Naive B cell (primary cell): Measurements from ENCODE around the gene ZNF827. TPM values are rescaled to one million over a fixed set of nuclear protein-coding genes. Genes with fewer than 3 reads are reported as not detected.

Source experiments
- ATAC-seq, 2 donors: fragments of 150-1000 bp; cut with Tn5 transposase; 2 replicates each; pipeline ENCODE4 v1.10.0; 2021; ENCODE audit warnings: low read depth in 2 of 2, mild to moderate bottlenecking in 2 of 2, moderate library complexity in 2 of 2
- DNase-seq: peaks from one replicate; pipeline ENCODE4 v3.0.0; 2022
- H3K27ac Mint-ChIP-seq, 6 donors: one replicate each; pipeline ENCODE4 v1.8.0; 2020 to 2022; ENCODE audit warnings: mild to moderate bottlenecking in 6 of 6, mixed read lengths in 6 of 6, moderate library complexity in 5 of 6, inconsistent platforms in 2 of 6
- H3K27me3 Mint-ChIP-seq, 3 donors: one replicate each; pipeline ENCODE4 v1.8.0; 2021 to 2022; ENCODE audit warnings: mixed read lengths in 3 of 3, mild to moderate bottlenecking in 1 of 3
- H3K36me3 Mint-ChIP-seq, 2 donors: one replicate each; pipeline ENCODE4 v1.8.0; 2020 to 2022; ENCODE audit warnings: mixed read lengths in 2 of 2, inconsistent platforms in 1 of 2, mild to moderate bottlenecking in 1 of 2
- H3K4me1 Mint-ChIP-seq, 3 donors: one replicate each; pipeline ENCODE4 v1.8.0; 2020 to 2022; ENCODE audit warnings: mixed read lengths in 3 of 3, inconsistent platforms in 1 of 3, mild to moderate bottlenecking in 1 of 3, moderate library complexity in 1 of 3
- H3K4me3 Mint-ChIP-seq, 8 donors: one replicate each; pipeline ENCODE4 v1.8.0; 2020 to 2022; ENCODE audit warnings: mild to moderate bottlenecking in 8 of 8, mixed read lengths in 8 of 8, moderate library complexity in 8 of 8, inconsistent platforms in 2 of 8
- H3K9me3 Mint-ChIP-seq, 7 donors: one replicate each; pipeline ENCODE4 v1.8.0; 2020 to 2022; ENCODE audit warnings: mixed read lengths in 7 of 7, mild to moderate bottlenecking in 5 of 7, inconsistent platforms in 2 of 7, moderate library complexity in 1 of 7
- polyA plus RNA-seq, 6 donors: library from polyadenylated mRNA; unstranded; fragments of 300-500 nt; fragmentation: Illumina TruSeq; gene quantifications; one replicate each; pipeline ENCODE4 v1.2.3, GENCODE V29; 2021; ENCODE audit warnings: low read depth in 6 of 6

The ZNF827 gene, protein sequence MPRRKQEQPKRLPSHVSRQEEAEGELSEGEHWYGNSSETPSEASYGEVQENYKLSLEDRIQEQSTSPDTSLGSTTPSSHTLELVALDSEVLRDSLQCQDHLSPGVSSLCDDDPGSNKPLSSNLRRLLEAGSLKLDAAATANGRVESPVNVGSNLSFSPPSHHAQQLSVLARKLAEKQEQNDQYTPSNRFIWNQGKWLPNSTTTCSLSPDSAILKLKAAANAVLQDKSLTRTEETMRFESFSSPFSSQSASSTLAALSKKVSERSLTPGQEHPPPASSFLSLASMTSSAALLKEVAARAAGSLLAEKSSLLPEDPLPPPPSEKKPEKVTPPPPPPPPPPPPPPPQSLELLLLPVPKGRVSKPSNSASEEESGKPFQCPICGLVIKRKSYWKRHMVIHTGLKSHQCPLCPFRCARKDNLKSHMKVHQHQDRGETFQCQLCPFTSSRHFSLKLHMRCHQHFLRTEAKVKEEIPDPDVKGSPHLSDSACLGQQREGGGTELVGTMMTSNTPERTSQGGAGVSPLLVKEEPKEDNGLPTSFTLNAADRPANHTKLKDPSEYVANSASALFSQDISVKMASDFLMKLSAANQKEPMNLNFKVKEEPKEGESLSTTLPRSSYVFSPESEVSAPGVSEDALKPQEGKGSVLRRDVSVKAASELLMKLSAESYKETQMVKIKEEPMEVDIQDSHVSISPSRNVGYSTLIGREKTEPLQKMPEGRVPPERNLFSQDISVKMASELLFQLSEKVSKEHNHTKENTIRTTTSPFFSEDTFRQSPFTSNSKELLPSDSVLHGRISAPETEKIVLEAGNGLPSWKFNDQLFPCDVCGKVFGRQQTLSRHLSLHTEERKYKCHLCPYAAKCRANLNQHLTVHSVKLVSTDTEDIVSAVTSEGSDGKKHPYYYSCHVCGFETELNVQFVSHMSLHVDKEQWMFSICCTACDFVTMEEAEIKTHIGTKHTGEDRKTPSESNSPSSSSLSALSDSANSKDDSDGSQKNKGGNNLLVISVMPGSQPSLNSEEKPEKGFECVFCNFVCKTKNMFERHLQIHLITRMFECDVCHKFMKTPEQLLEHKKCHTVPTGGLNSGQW
- polyA plus RNA-seq, result 1 to 10 TPM; 2.3 to 6.2 (median 4.2) TPM

DNA sequence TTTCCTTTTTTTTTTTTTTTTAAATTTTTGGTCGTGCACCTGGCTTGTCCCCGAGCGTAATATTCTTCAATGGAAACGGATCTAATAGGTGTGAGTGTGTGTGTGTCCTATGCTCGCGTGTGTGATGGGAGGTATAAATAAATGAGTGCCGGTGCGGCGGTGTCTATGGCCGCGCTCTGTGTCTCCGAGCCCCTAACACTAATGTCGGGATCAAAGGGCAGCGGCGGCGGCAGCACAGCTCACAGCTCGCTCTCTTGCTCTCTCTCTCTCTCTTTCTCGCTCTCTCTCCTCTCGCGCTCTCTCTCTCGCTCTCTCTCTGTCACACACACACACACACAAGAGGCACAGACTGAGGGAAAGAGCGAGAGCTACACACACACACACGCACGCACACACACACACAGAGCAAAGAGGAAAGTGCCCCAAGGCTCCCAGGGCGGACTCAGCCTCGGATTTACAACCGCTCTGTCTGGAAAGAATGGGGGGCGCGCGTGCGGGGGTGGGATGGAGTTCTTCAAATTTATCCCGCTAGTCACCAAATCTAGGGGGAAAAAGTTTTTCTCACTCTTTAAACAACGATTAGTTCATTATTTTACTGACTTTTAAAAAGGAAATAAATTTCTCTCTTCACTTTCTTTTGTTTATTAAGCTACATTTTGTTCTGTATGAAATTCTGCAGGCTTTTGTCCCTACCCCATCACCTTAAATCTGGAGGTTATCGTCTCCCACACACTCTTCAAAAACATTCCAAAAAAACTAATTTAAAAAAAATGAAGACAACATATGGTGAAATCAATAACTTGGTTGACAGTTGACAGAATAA lies at the start of gene ZNF827:
Gene ZNF827 (minus strand): TSS at position 206 of the 823 bp plus-strand sequence. CDS start 416 bp downstream, outside the sequence.
- H3K9me3 Mint-ChIP-seq, result peaks cover 0 to 2% (median 0%) of the 10 kb centered on the region in 7 donors
- H3K4me1 Mint-ChIP-seq, result peaks cover 28 to 36% (median 31%) of the 10 kb centered on the region in 3 donors
- DNase-seq (peak; percentile 64), ATAC-seq (peak; percentile 49)
- peak within 1 kb of the TSS; percentile 87 to 99 (median 96) for H3K27ac Mint-ChIP-seq
- no peaks in the 10 kb centered on the region for H3K27me3 Mint-ChIP-seq
- peak within 1 kb of the TSS; percentile 89 to 98 (median 96) for H3K4me3 Mint-ChIP-seq
- H3K36me3 Mint-ChIP-seq, result no peaks in the 10 kb centered on the region

DNA sequence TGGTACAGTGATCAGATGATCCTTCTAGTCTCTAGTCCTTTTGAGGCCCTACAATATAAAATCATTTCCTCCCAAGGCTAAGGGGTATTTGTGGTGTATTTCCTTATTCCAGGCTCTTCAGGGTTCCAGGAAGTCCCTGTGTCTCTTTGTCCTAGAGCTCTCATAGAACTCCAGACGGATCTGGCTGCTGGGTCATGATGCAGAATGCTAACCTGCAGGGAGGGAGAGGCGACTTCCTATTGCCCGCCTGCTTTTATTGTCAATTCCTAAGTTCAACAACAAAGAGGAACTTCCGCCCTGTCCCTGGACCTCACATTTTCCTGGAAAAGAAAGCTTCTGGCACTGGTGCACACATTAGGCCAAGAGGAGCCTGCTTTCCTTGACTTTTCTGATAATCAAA lies 45.9 kb upstream of the ZNF827 start:
- no peak for ATAC-seq
- Mint-ChIP-seq H3K27ac (no peak overlapping the region), H3K9me3 (no peaks in the 10 kb centered on the region)

DNA sequence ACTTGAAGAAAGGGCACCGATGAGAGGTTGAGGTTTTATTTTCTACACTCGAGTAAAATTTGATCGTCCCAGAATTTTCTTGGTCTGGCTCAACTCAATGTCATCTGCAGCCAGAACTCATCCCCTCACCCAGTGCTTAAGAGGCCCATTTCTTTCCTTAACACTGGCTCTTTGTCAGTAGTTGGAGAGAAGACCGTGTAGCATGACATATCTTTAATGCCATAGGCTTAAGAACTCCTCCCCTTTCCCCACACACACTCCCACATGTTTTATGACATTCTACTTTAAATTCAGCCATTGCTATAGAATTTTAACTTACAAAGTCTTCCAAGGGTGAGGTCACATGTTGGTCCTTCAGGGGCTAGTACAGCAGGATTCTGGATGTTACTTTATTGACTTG lies 44.2 kb upstream of the ZNF827 start:
- ATAC-seq (no peak), DNase-seq (no peak)
- H3K9me3 Mint-ChIP-seq, result no peaks in the 10 kb centered on the region
- peaks cover 6 to 16% (median 7%) of the 10 kb centered on the region in 3 donors for H3K27me3 Mint-ChIP-seq
- H3K4me3 Mint-ChIP-seq, result no peak overlapping the region
- H3K36me3 Mint-ChIP-seq, result no peaks in the 10 kb centered on the region
- H3K4me1 Mint-ChIP-seq, result no peaks in the 10 kb centered on the region
- H3K27ac Mint-ChIP-seq, result no peak overlapping the region

More for the DNA sequence above, 45.9 kb upstream of the ZNF827 start:
- DNase-seq, result no peak
- H3K36me3 Mint-ChIP-seq, result no peaks in the 10 kb centered on the region
- peaks cover 6 to 12% (median 7%) of the 10 kb centered on the region in 3 donors for H3K27me3 Mint-ChIP-seq
- H3K4me3 Mint-ChIP-seq, result no peak overlapping the region
- no peaks in the 10 kb centered on the region for H3K4me1 Mint-ChIP-seq

DNA sequence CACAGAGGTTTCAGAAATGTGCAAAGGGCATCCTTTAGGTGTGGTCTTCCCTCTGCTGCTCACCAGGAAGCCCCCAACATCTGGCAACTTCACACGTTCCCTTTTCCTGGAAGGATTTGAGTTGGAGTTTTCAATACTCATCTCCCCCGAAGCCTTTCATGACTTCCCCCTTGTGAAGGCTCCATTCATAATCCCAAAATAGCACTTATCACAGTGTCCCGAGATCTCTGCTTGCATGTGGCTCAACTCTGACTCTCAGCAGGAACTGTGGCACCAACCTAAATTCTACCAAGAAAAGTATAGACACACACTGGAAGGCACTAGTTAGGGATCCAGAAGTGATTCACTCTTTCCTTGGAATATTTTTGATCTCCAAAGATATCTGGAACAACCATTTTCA lies 40.5 kb upstream of the ZNF827 start:
- Mint-ChIP-seq H3K4me1 (no peaks in the 10 kb centered on the region), H3K27ac (peak overlapping the region in 1 of 6 donors; percentile 0), H3K36me3 (no peaks in the 10 kb centered on the region), H3K9me3 (peaks cover 0 to 4% (median 0%) of the 10 kb centered on the region in 7 donors), H3K4me3 (no peak overlapping the region), H3K27me3 (peaks cover 6 to 16% (median 7%) of the 10 kb centered on the region in 3 donors)
- DNase-seq (no peak), ATAC-seq (no peak)

DNA sequence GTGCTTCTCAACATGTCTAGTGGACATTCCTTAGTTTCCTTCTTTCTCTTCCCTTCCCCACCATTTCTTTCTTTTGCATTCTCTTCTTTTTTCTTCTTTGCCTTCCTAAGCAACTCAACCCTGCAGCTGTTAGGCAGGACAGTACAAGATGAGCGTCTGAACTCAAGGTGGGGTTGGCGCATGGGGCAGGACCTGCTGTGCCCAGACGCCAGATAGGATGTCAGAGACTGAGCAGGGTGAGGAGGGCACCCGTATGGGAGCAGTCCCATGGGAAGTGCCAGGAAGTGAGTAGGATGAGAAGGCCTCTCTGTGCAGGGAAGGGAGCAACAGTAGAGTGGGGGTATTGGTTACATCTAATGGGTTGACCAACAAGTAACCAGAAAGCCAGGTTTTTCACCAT lies 38.1 kb upstream of the ZNF827 start:
- ATAC-seq, result no peak

DNA sequence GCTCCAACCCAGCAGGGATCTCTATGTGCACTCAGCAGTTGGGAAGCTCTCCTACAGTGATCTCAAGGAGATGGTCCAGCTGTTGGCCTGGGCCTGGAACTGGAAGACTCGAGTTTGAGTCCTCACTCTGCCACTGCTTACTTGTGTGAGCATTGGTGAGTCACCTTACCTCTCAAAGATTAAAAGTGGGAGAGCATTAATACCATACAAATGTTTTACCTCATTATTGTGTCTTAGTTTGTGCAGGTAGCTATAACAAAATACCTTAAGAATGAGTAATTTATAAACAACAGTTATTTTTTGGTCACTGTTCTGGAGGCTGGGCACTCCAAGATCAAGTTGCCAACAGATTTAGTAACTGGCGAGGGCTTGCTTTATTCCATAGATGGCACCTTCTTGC lies 21.4 kb upstream of the ZNF827 start:
- ATAC-seq, result no peak
- no peak overlapping the region for H3K27ac Mint-ChIP-seq

More for the DNA sequence above, 38.1 kb upstream of the ZNF827 start:
- Mint-ChIP-seq H3K4me3 (peak overlapping the region in 1 of 8 donors; percentile 54), H3K9me3 (peaks cover 0 to 4% (median 0%) of the 10 kb centered on the region in 7 donors), H3K27me3 (peaks cover 2 to 25% (median 16%) of the 10 kb centered on the region in 3 donors), H3K36me3 (no peaks in the 10 kb centered on the region), H3K4me1 (no peaks in the 10 kb centered on the region), H3K27ac (no peak overlapping the region)
- DNase-seq, result no peak

DNA sequence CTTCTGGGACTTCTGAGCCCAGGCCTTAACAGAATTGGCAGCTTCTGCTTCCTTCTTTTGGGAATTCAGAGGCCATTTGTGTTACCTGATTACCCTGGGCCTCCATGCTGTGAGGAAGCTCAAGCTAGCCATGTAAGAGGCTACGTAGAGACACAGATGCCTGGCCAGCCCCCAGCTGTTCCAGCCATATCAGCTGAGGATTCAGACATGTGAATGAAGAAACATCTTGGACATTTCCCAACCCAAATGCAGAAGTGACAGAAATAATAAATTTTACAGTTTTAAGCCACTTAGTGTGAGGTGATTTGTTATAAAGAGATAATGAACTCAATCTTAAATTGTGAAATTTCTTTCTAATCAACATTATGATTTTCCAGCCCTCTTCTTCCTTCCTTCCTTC lies 18.7 kb upstream of the ZNF827 start:
- no peak for DNase-seq
- Mint-ChIP-seq H3K4me1 (peaks cover 14 to 21% (median 16%) of the 10 kb centered on the region in 3 donors), H3K4me3 (no peak overlapping the region), H3K27me3 (peaks cover 0 to 17% (median 13%) of the 10 kb centered on the region in 3 donors), H3K27ac (no peak overlapping the region), H3K36me3 (peaks cover 0 to 12% of the 10 kb centered on the region in 2 donors), H3K9me3 (peaks cover 0 to 4% (median 0%) of the 10 kb centered on the region in 7 donors)
- no peak for ATAC-seq

More for the DNA sequence above, 21.4 kb upstream of the ZNF827 start:
- Mint-ChIP-seq H3K36me3 (peaks cover 0 to 14% of the 10 kb centered on the region in 2 donors), H3K4me1 (peaks cover 14 to 21% (median 16%) of the 10 kb centered on the region in 3 donors), H3K9me3 (peaks cover 0 to 12% (median 7%) of the 10 kb centered on the region in 7 donors), H3K27me3 (peaks cover 3 to 9% (median 5%) of the 10 kb centered on the region in 3 donors), H3K4me3 (no peak overlapping the region)
- no peak for DNase-seq

DNA sequence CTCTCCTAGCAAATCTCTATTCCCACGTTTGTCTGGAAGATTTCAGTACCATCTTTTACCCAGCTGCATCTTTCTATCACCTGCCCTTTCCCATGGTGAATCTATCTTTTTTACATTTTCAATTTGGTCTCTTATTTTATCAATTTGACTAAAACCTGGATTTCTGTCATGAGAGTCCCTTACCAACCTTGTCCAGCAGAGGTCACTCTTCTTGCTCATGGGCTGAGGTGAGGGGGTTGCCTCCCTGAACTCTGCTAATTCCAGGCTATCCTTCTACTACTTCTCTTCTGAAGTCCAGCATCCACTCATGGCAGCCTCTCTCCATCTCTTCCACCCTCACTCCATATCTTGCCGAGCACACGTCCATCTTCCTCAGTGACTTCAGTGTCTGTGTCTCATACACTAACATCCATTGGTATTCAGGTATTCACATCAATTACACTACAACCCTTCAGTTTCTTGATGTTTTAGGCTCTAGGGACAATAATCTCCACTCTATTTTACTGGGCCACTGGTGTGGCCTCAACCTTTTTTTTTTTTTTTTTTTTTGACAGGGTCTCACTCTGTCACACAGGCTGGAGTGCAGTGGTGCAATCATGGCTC lies 17.8 kb upstream of the ZNF827 start:
- Mint-ChIP-seq H3K27me3 (peaks cover 0 to 17% (median 13%) of the 10 kb centered on the region in 3 donors), H3K36me3 (peaks cover 0 to 12% of the 10 kb centered on the region in 2 donors), H3K4me1 (peaks cover 14 to 21% (median 16%) of the 10 kb centered on the region in 3 donors), H3K4me3 (no peak overlapping the region), H3K27ac (peak overlapping the region in 2 of 6 donors; percentile 0 to 75), H3K9me3 (peaks cover 0 to 4% (median 0%) of the 10 kb centered on the region in 7 donors)
- DNase-seq (peak; percentile 44), ATAC-seq (peak in 1 of 2 donors; percentile 52)

DNA sequence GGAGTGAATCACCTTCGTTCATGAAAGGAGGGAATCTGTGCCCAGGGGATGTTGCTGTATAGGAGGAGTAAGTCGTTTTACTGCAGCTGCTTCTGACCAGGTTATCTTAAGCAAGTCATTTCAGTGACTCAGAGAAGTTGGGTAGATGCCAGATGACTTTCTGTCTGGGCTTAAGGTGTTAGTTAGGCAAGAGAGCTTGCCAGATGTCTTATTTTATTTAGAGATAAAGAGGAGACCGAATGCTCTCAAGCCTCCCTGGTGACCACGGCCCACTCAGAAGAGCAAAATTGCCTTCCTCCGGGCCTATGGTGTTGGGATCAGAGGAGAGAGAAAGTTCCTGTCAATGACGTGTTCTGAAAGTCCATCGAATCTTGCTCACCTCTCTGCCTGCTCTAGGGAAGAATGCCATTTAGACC lies 16.3 kb upstream of the ZNF827 start:
- ATAC-seq (no peak), DNase-seq (no peak)
- peaks cover 14 to 21% (median 16%) of the 10 kb centered on the region in 3 donors for H3K4me1 Mint-ChIP-seq
- no peak overlapping the region for H3K27ac Mint-ChIP-seq
- H3K4me3 Mint-ChIP-seq, result no peak overlapping the region
- peaks cover 6 to 30% (median 13%) of the 10 kb centered on the region in 3 donors for H3K27me3 Mint-ChIP-seq
- peaks cover 0 to 12% of the 10 kb centered on the region in 2 donors for H3K36me3 Mint-ChIP-seq
- peaks cover 0 to 4% (median 0%) of the 10 kb centered on the region in 7 donors for H3K9me3 Mint-ChIP-seq

DNA sequence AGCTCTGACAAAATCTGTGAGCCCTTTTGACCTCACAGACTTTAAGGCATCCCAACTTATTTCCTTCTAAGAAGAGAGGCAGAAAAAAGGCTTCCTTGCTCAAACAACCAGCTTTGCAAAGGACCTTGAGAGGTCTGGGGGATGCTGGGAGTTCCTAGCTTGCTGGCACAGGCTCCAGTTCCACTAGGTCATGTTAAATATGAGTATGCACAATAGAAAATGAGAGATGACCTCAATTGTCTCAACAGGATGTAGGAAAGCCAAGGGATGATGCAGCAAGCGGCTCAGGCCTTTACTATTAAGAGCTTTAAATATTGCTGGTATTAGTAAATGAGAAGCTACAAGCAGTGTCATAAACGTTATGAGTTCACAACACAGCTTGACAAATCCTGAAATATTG lies 13.3 kb upstream of the ZNF827 start:
- Mint-ChIP-seq H3K9me3 (no peaks in the 10 kb centered on the region), H3K4me3 (no peak overlapping the region), H3K27ac (no peak overlapping the region), H3K4me1 (peaks cover 6 to 11% (median 8%) of the 10 kb centered on the region in 3 donors), H3K36me3 (no peaks in the 10 kb centered on the region), H3K27me3 (peaks cover 18 to 33% (median 27%) of the 10 kb centered on the region in 3 donors)
- DNase-seq, result no peak
- ATAC-seq, result no peak

DNA sequence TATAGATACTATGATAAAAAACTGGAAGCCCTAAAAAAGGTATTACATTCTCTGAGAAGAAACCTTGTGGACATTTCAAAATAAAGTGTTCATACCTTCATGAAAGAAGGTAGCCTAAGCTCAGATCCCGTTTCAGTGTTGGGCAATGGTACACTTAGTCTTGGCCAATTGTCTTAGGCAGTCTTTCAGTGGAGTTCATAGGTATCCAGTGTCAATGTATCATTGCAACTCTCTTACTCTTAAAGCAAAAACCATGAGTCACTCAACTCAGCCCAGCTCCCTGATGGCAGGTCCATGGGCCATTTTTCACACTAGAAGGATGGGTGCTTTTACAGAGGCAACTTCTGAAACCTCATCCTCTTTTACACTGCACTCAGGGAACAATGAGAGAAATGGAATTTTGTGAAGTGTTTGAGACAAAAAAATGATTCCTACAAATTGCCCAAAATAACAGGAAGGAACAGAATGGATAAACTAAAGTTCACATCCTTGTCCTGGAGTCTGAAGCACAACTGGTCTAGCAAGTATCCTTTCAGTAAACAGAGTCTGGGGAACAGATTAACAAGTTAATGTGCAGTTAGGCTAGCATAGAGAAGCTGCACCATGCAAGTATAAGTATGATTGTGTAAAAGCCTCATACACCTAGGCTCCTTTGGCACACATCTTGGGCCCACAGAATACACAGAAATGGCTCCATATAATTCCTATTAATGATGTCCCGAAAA lies 7.0 kb upstream of the ZNF827 start:
- Mint-ChIP-seq H3K4me1 (no peaks in the 10 kb centered on the region), H3K27ac (no peak overlapping the region), H3K4me3 (no peak overlapping the region), H3K36me3 (no peaks in the 10 kb centered on the region), H3K27me3 (peaks cover 10 to 29% (median 19%) of the 10 kb centered on the region in 3 donors), H3K9me3 (no peaks in the 10 kb centered on the region)
- DNase-seq (no peak), ATAC-seq (no peak)
